Lung (tissue), 12 donors: ENCODE results near the gene SH3PXD2B. TPM values are rescaled to one million over a fixed set of nuclear protein-coding genes. Genes with fewer than 3 reads are reported as not detected.

Experiments used
- ATAC-seq: fragments of 200-7000 bp; cut with Tn5 transposase; one replicate; pipeline ENCODE4 v1.9.1; 2020; ENCODE audit warnings: moderate number of reproducible peaks; ENCODE audit not compliant: insufficient read depth, low FRiP score
- DNase-seq, 3 donors: peaks; one replicate each; pipeline ENCODE4 v3.0.0-alpha.2; 2013 to 2017
- H3K27ac ChIP-seq, 2 donors: one replicate each; pipeline ENCODE4 v1.5.1; 2013; ENCODE audit warnings: mild to moderate bottlenecking in 2 of 2, moderate library complexity in 2 of 2, control low read depth in 1 of 2, inconsistent platforms in 1 of 2, low read depth in 1 of 2, low read length in 1 of 2
- H3K27me3 ChIP-seq, 3 donors: one replicate each; pipeline ENCODE4 v1.5.1; 2013; ENCODE audit warnings: low read length in 2 of 3; ENCODE audit not compliant: control insufficient read depth in 3 of 3, insufficient read depth in 3 of 3
- H3K36me3 ChIP-seq, 4 donors: one replicate each; pipeline ENCODE4 v1.5.1; 2013; ENCODE audit warnings: low read length in 4 of 4, mild to moderate bottlenecking in 1 of 4, moderate library complexity in 1 of 4; ENCODE audit not compliant: control insufficient read depth in 4 of 4, insufficient read depth in 4 of 4
- H3K4me1 ChIP-seq, 5 donors: one replicate each; pipeline ENCODE4 v1.5.1; 2013; ENCODE audit warnings: low read length in 5 of 5, mild to moderate bottlenecking in 2 of 5, moderate library complexity in 1 of 5; ENCODE audit not compliant: control insufficient read depth in 5 of 5, insufficient read depth in 5 of 5
- H3K4me3 ChIP-seq: one replicate; pipeline ENCODE4 v1.5.1; 2013; ENCODE audit warnings: mild to moderate bottlenecking, control low read depth, moderate library complexity
- H3K9ac ChIP-seq, 2 donors: one replicate each; pipeline ENCODE4 v1.5.1; 2013; ENCODE audit warnings: low read length in 2 of 2, control low read depth in 1 of 2; ENCODE audit not compliant: insufficient read depth in 1 of 2
- H3K9me3 ChIP-seq, 4 donors: one replicate each; pipeline ENCODE4 v1.5.1; 2013; ENCODE audit warnings: low read length in 3 of 4, mild to moderate bottlenecking in 1 of 4, moderate library complexity in 1 of 4; ENCODE audit not compliant: control insufficient read depth in 4 of 4, insufficient read depth in 3 of 4
- WGBS, 2 donors: extraction: QIAGEN DNeasy Blood & Tissue Kit; methylation state at CpG; one replicate each; pipeline ENCODE4 v1.1.7; 2013; 5-methylcytosine and 5-hydroxymethylcytosine counted together
- polyA plus RNA-seq, 2 donors: library from polyadenylated mRNA; stranded (reverse); fragments of 200-250 nt; gene quantifications; one replicate each; pipeline ENCODE4 v1.2.1, GENCODE V29; 2013
- total RNA-seq, 2 donors: library from RNA; depleted of rRNA in 1 of 2; stranded (reverse); fragments of >200 nt in 1 of 2; gene quantifications; one replicate each; pipeline ENCODE4 v1.2.1, GENCODE V29; 2014 to 2021
- TF ChIP-seq, protein P1 (sequence below): IDR thresholded peaks from 2 replicates; pipeline ENCODE4 v1.5.1; 2012; ENCODE audit warnings: mild to moderate bottlenecking; ENCODE audit errors: control extremely low read depth, extremely low read depth
- donor health status: control.
- donor health status: control.
- donor health status: Bipolar disorder and iron deficiency.
- donor health status: healthy.
- donor health status: DM: yes; HTN: yes; CAD: no.

The SH3PXD2B gene
- total and polyA plus RNA-seq, 4 donors, result 8.0 to 56.0 (median 21.4) TPM

DNA sequence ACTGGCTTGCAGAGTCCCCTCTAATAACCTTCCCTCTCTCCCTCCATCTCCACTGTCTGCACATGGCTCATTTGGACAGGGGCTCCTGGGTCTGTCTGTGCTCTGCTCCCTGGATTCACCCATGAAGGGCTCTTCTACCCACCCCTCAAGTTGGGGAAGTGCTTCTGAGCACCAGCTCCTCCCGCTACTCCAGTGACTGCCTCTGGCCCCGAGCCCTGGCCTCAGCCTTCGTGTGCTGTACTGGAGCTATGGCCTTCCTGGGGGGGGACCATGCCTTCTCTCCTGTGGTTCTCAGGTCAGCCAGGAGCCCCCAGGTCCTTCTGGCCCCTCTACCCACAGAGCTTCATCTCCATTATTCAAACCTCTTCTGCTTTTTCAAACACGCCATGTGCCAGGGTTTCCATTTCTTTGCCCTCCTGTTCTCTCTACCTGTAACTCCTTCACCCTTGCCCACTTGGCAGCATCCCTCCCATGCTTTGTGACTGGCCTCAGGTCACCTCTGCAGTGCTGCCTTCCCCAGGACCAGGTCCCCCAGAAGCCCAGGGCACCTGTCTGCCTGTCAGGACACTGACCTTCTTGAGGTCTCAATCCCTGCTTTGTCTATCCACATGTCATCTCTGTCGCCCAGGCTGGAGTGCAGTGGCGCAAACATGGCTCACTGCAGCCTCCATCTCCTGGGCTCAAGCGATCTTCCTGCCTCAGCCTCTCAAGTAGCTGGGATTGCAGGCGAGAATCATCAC, 9.5 kb downstream of the SH3PXD2B start:
- ATAC-seq (no peak), DNase-seq (no peak)
- Histone ChIP-seq H3K27me3 (no peaks in the 10 kb centered on the region), H3K4me3 (no peak overlapping the region), H3K9me3 (no peaks in the 10 kb centered on the region), H3K4me1 (peaks cover 0 to 29% (median 20%) of the 10 kb centered on the region in 5 donors), H3K27ac (no peak overlapping the region), H3K9ac (no peak overlapping the region), H3K36me3 (peaks cover 0 to 6% (median 0%) of the 10 kb centered on the region in 4 donors)
- TF ChIP-seq, protein P1, sequence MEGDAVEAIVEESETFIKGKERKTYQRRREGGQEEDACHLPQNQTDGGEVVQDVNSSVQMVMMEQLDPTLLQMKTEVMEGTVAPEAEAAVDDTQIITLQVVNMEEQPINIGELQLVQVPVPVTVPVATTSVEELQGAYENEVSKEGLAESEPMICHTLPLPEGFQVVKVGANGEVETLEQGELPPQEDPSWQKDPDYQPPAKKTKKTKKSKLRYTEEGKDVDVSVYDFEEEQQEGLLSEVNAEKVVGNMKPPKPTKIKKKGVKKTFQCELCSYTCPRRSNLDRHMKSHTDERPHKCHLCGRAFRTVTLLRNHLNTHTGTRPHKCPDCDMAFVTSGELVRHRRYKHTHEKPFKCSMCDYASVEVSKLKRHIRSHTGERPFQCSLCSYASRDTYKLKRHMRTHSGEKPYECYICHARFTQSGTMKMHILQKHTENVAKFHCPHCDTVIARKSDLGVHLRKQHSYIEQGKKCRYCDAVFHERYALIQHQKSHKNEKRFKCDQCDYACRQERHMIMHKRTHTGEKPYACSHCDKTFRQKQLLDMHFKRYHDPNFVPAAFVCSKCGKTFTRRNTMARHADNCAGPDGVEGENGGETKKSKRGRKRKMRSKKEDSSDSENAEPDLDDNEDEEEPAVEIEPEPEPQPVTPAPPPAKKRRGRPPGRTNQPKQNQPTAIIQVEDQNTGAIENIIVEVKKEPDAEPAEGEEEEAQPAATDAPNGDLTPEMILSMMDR, result no peak
- 66 to 77% methylated on average over 8 of the region's 8 CpGs for WGBS, 2 donors

DNA sequence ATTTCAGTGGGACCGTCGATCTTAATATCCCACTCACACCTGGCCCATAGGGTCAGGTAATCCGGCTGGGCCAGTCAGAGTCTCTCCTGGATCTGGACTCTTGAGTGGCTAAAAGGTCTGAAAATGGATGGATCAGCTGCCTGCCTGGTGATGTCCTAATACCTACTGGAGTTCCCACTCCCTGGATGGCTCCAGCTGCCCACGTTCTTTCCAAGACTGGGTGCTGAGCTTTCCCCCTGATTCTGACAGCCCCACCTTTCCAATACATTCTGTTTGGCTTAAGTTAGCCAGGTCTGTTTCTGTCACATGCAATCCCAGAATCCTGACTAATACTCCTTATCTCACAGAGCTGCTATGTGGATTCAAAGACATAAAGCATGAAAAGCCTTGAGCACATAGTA, 10.2 kb downstream of the SH3PXD2B start:
- H3K4me1 ChIP-seq, result peaks cover 0 to 29% (median 20%) of the 10 kb centered on the region in 5 donors
- no peak overlapping the region for H3K4me3 ChIP-seq
- H3K27me3 ChIP-seq, result no peaks in the 10 kb centered on the region
- no peaks in the 10 kb centered on the region for H3K9me3 ChIP-seq
- 89 to 95% methylated on average over 4 of the region's 4 CpGs for whole genome bisulfite sequencing, 2 donors
- peak overlapping the region in 1 of 2 donors; percentile 28 for H3K27ac ChIP-seq
- H3K36me3 ChIP-seq, result peaks cover 0 to 6% (median 0%) of the 10 kb centered on the region in 4 donors
- no peak overlapping the region for H3K9ac ChIP-seq
- DNase-seq (no peak), ATAC-seq (no peak)
- TF ChIP-seq, protein P1, result no peak

DNA sequence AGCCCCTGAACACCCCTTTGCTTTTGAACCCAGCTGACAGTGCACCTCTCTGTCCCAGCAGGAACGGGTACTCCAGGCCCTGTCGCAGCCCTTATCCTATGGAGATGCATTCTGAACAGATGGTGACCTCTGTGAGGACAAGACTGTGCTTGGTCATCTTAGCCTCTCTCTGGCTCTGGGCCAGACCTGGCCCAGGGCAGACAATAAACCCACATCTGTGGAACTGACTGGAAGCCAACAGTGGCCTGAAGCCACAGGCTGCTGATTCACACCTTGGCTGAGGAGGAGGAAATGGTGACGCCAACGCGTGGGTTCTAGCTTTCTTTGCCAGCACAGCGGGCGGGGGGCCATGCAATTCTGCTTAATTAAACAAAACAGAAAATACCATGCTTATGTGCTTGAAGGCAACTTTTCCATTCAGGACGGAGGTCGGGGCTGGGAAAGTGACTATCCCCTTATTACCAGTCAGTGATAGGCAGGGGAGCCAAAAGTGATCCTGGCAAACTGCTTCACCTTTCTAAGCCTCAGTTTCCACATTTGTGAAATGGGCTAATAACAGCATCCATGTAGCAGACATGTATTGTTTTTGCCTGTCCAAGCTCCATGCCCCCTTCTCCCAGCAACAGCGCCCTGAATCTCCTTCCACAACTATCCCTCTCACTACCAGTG, 10.8 kb downstream of the SH3PXD2B start:
- Histone ChIP-seq H3K4me1 (peaks cover 0 to 29% (median 20%) of the 10 kb centered on the region in 5 donors), H3K27ac (peak overlapping the region; percentile 11 to 28), H3K9me3 (no peaks in the 10 kb centered on the region), H3K9ac (no peak overlapping the region), H3K4me3 (no peak overlapping the region), H3K36me3 (peaks cover 0 to 2% (median 0%) of the 10 kb centered on the region in 4 donors), H3K27me3 (no peaks in the 10 kb centered on the region)
- TF ChIP-seq, protein P1, result no peak
- DNase-seq, result peak in 2 of 3 donors; percentile 29 to 46
- ATAC-seq, result peak; percentile 43
- WGBS, 2 donors, result 36 to 40% methylated on average over 10 of the region's 10 CpGs
